ENCODE results near the gene TAS2R1. TPM values are rescaled to one million over a fixed set of nuclear protein-coding genes. Genes with fewer than 3 reads are reported as not detected.

TAS2R1 gene
- total and polyA plus RNA-seq, 2 experiments from 2014 or later, result not detected

GRCh38 chr5:9610969-9611368 lies 19.2 kb downstream of the TAS2R1 start:
- no peaks in the 10 kb centered on the region for H3K36me3 ChIP-seq (ENCODE audit: low read depth)
- H3K4me1 ChIP-seq (ENCODE audit: insufficient read depth), result no peaks in the 10 kb centered on the region
- no peak overlapping the region for H2AFZ ChIP-seq
- H3F3A ChIP-seq (ENCODE audit: insufficient read depth), result no peaks in the 10 kb centered on the region
- no peak for TF ChIP-seq EZH2phosphoT487 (IDR thresholded peaks at IDR 0.05; ENCODE audit: insufficient read depth, low read depth)
- no peak for TF ChIP-seq EZH2 (IDR thresholded peaks at IDR 0.05; ENCODE audit: insufficient read depth, poor library complexity, severe bottlenecking)
- WGBS, 2 experiments (ENCODE audit: low coverage in 1 of 2, low lambda C conversion rate in 2 of 2, missing lambda C conversion rate in 2 of 2), result 24 to 26% methylated on average over 2 of the region's 2 CpGs
- H3K9me3 ChIP-seq (ENCODE audit: low read depth), result no peaks in the 10 kb centered on the region
- H3K4me3 ChIP-seq, result no peak overlapping the region
- in situ Hi-C loops (cut with MboI), result no loop called here
- peaks cover 5% of the 10 kb centered on the region; the same call in 1 of the 2 replicates for H3K27me3 ChIP-seq (replicated peaks; ENCODE audit: insufficient read depth)
- H3K9ac ChIP-seq, result no peak overlapping the region
- no peak for DNase-seq
- H3K4me2 ChIP-seq (ENCODE audit: unreplicated experiment), result no peak overlapping the region
- no peaks in the 10 kb centered on the region for H3K79me2 ChIP-seq (ENCODE audit: insufficient read depth)
- no peak overlapping the region for H3K27ac ChIP-seq
- no peaks in the 10 kb centered on the region for H3K9me2 ChIP-seq (ENCODE audit: insufficient read depth)
- no peaks in the 10 kb centered on the region for H4K20me1 ChIP-seq (ENCODE audit: insufficient read depth)

GRCh38 chr5:9610364-9610763 lies 19.8 kb downstream of the TAS2R1 start:
- no peaks in the 10 kb centered on the region for H3K79me2 ChIP-seq (ENCODE audit: insufficient read depth)
- H3K9ac ChIP-seq, result no peak overlapping the region
- in situ Hi-C loops (cut with MboI), result no loop called here
- TF ChIP-seq EZH2 (IDR thresholded peaks at IDR 0.05; ENCODE audit: insufficient read depth, poor library complexity, severe bottlenecking), result no peak
- TF ChIP-seq EZH2phosphoT487 (IDR thresholded peaks at IDR 0.05; ENCODE audit: insufficient read depth, low read depth), result no peak
- no peak overlapping the region for H3K4me3 ChIP-seq
- WGBS, 2 experiments (ENCODE audit: low coverage in 1 of 2, low lambda C conversion rate in 2 of 2, missing lambda C conversion rate in 2 of 2), result 4 to 11% methylated on average over 1 of the region's 1 CpG
- no peaks in the 10 kb centered on the region for H3K4me1 ChIP-seq (ENCODE audit: insufficient read depth)
- no peak overlapping the region for H3K4me2 ChIP-seq (ENCODE audit: unreplicated experiment)
- H3K9me2 ChIP-seq (ENCODE audit: insufficient read depth), result no peaks in the 10 kb centered on the region
- no peak overlapping the region for H3K27ac ChIP-seq
- H4K20me1 ChIP-seq (ENCODE audit: insufficient read depth), result no peaks in the 10 kb centered on the region
- no peak overlapping the region for H2AFZ ChIP-seq
- H3K36me3 ChIP-seq (ENCODE audit: low read depth), result no peaks in the 10 kb centered on the region
- H3F3A ChIP-seq (ENCODE audit: insufficient read depth), result no peaks in the 10 kb centered on the region
- DNase-seq, result no peak
- H3K9me3 ChIP-seq (ENCODE audit: low read depth), result no peaks in the 10 kb centered on the region
- H3K27me3 ChIP-seq (replicated peaks; ENCODE audit: insufficient read depth), result peaks cover 5% of the 10 kb centered on the region; the same call in 1 of the 2 replicates

GRCh38 chr5:9608093-9608492 lies 22.1 kb downstream of the TAS2R1 start:
- Histone ChIP-seq H3K27me3 (replicated peaks; ENCODE audit: insufficient read depth) (0 out of 2 replicates have a peak, but pooled peaks cover 5% of the 10 kb centered on the region), H4K20me1 (ENCODE audit: insufficient read depth) (no peaks in the 10 kb centered on the region), H3F3A (ENCODE audit: insufficient read depth) (no peaks in the 10 kb centered on the region), H3K4me2 (ENCODE audit: unreplicated experiment) (no peak overlapping the region), H3K4me3 (no peak overlapping the region), H3K9ac (no peak overlapping the region), H3K9me2 (ENCODE audit: insufficient read depth) (no peaks in the 10 kb centered on the region), H3K4me1 (ENCODE audit: insufficient read depth) (no peaks in the 10 kb centered on the region), H3K9me3 (ENCODE audit: low read depth) (no peaks in the 10 kb centered on the region), H3K79me2 (ENCODE audit: insufficient read depth) (no peaks in the 10 kb centered on the region), H3K27ac (no peak overlapping the region), H2AFZ (no peak overlapping the region), H3K36me3 (ENCODE audit: low read depth) (no peaks in the 10 kb centered on the region)
- whole genome bisulfite sequencing, 2 experiments (ENCODE audit: low coverage in 1 of 2, low lambda C conversion rate in 2 of 2, missing lambda C conversion rate in 2 of 2), result 60 to 63% methylated on average over 2 of the region's 2 CpGs
- DNase-seq, result no peak
- in situ Hi-C loops (cut with MboI), result no loop called here
- TF ChIP-seq EZH2phosphoT487 (IDR thresholded peaks at IDR 0.05; ENCODE audit: insufficient read depth, low read depth) (no peak), EZH2 (IDR thresholded peaks at IDR 0.05; ENCODE audit: insufficient read depth, poor library complexity, severe bottlenecking) (no peak)

GRCh38 chr5:9605041-9605838 lies 24.9 kb downstream of the TAS2R1 start:
- no peak for TF ChIP-seq EZH2 (IDR thresholded peaks at IDR 0.05; ENCODE audit: insufficient read depth, poor library complexity, severe bottlenecking)
- TF ChIP-seq EZH2phosphoT487 (IDR thresholded peaks at IDR 0.05; ENCODE audit: insufficient read depth, low read depth), result no peak
- H3K27ac ChIP-seq, result no peak overlapping the region
- H3K4me1 ChIP-seq (ENCODE audit: insufficient read depth), result no peaks in the 10 kb centered on the region
- peak; percentile 30 for DNase-seq
- no peaks in the 10 kb centered on the region for H3K9me2 ChIP-seq (ENCODE audit: insufficient read depth)
- no peaks in the 10 kb centered on the region for H3F3A ChIP-seq (ENCODE audit: insufficient read depth)
- H2AFZ ChIP-seq, result no peak overlapping the region
- H3K79me2 ChIP-seq (ENCODE audit: insufficient read depth), result no peaks in the 10 kb centered on the region
- no peak overlapping the region for H3K4me3 ChIP-seq
- H3K4me2 ChIP-seq (ENCODE audit: unreplicated experiment), result no peak overlapping the region
- H3K27me3 ChIP-seq (replicated peaks; ENCODE audit: insufficient read depth), result 0 out of 2 replicates have a peak, but pooled peaks cover 5% of the 10 kb centered on the region
- no peak overlapping the region for H3K9ac ChIP-seq
- 53 to 63% methylated on average over 6 of the region's 6 CpGs for WGBS, 2 experiments (ENCODE audit: low coverage in 1 of 2, low lambda C conversion rate in 2 of 2, missing lambda C conversion rate in 2 of 2)
- no peaks in the 10 kb centered on the region for H4K20me1 ChIP-seq (ENCODE audit: insufficient read depth)
- H3K36me3 ChIP-seq (ENCODE audit: low read depth), result no peaks in the 10 kb centered on the region
- in situ Hi-C loops (cut with MboI), result no loop called here
- H3K9me3 ChIP-seq (ENCODE audit: low read depth), result no peaks in the 10 kb centered on the region

All from GM23248 (cell line).